Stimulated activated CD8-positive, alpha-beta memory T cell treated with anti-CD3 and anti-CD28 coated beads, Interleukin-12 subunit alpha, Interleukin-12 subunit beta, amount 100 ng/mL, for 1 hour (primary cell): ENCODE measurements around the gene PRPF4.

Experiments
- DNase-seq: peaks from one replicate; pipeline ENCODE4 v3.0.0-alpha.2; 2020; ENCODE audit warnings: low read depth

Gene PRPF4

GRCh38 chr9:113311961-113312360 lies 36.5 kb downstream of the PRPF4 start:
- no peak for DNase-seq

DNA sequence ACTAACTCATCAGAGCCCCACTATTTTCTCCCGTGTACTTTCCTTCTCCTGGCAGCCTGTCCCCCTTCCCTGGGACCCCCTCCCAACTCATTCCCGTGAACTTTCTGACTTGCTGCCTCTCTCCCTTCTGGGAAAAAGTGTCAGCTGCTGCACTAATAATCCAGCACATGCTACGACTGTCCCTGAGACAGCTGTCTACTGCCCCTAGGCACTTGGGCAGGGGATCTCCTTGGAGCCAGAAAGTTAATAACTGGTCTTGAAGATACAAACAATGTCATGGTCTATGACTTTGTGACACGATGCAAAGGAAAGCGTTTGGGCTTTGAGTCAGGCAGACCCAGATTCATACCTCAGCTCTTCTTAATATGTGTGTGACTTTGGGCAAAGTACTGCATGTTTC lies 37.8 kb downstream of the PRPF4 start:
- DNase-seq: no peak

DNA sequence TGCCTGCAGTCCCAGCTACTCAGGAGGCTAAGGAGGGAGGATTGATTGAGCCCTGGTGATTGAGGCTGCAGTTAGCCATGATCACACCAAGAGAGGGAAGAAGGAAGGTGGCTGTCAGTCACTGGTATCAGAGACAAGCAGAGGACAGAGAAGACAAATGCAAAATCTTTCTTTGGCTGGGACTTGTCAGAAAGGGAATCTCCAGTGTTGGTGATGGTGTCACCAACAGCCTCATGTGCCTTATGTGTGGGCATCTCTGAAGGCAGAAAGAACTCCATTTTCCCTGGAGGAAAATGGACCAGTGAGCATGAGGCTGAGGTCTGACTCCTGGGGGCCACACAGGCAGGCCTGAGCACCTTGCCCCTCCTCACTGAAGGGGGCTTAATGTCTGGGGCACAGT lies 39.8 kb downstream of the PRPF4 start:
- DNase-seq: no peak

- no peak for DNase-seq
Observed at GRCh38 chr9:113316030-113316429, 40.6 kb downstream of the PRPF4 start.

DNA sequence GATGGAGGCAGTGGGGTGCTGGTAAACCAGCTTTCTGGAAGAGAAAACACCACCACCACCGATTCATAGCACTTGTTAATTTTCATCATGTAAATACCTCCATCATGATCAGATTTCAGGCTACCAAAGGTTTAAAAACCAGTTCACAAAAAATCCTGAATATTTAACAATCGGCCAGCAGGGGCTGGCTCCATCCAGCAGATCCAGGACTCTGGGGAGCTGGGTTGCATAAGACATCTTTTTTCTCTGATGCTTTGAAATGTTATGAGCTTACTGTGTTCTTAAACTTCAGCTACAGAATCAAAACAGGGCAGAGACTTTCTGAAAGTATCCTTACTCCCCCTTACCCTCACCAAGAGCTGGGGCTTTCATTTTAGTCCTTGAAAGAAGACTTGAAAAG lies 42.3 kb downstream of the PRPF4 start:
- DNase-seq: no peak

DNA sequence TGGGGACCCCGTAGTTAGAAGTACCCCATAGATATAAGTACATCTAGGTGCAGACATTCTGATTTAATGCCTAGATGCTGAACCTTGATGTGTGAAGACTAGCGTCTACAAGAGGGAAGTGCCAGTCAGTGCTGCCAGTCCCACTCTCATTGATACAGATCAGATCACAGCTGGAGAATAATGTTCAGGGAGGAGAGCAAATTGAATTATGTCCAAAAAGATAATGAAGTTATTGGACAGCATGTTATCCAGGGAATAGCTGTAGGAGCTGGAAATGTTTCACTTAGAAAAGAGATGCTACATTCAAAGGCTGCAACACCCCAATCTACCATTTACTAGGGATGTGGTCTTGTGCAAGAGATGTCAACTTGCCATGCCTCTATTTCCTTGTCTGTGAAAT lies 43.6 kb downstream of the PRPF4 start:
- no peak for DNase-seq

DNA sequence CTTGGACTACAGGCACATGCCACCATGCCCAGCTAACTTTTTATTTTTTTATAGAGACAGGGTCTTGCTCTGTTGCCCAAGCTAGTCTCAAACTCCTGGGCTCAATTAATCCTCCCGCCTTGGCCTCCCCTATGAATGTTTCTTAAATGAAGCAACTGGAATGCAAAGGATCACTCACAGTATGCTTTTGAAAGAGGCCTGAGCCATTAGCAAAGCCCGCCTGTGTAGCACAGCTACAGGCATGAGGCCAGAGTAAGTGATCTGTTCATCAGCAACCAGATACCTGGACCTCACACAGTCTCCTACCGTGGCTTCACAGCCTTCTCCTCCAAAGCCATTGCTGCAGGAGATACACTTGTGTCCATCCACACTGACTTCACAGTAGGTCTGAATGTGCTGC lies 44.6 kb downstream of the PRPF4 start:
- no peak for DNase-seq

DNA sequence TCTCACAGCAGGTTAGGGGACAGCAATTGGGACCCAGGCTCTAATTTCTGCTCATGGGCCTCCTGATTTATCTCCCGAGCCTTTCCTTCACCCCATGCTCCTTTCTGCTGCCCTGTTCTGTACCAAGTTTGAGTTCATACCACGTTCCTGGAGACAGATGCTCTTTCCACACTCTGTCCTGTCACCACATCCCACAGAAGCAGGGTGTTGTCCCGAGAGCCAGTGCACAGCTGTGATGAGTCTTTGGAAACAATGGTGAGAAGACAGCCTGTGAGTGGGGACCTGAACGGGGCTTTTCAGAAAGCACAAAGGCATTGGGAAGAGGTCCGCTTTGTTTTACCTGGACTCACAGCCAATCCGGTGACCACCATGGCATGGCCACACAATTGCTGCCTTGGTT lies 47.2 kb downstream of the PRPF4 start:
- DNase-seq: no peak

- no peak for DNase-seq
Observed at GRCh38 chr9:113326230-113326629, 50.8 kb downstream of the PRPF4 start.

DNA sequence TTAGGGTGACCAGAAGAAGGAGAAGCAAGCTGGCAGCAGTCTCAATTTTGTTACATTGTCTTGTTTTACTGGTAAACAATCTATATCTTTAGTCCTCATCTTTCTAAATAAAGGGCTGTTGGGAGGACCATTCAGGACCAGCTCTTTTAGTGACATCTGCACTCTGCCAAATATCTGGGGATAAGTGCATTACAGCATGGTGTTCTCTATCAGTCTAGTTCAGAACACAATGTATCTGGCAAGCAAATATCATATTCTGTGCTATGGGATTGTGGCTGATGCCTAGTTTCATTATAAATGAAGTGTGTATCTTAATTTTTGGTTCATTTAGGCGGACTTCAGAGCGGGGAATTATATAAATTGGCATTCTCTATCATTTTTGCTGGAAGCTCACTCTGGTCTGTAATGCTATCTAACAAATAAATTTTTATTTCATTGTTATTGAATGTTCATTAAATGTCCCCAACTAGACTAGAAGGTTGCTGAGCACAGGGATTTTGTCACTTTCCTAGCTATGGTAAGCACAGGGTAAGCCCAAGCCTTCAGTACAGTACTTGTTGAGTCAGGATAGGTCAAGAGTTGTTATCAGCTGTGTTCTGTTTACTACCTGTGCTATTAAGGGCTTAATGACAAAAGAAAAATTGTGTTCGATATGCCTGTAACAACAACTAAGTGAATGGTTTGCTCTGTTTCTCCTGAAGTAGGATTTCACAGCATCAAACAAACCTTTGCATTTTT lies 52.8 kb downstream of the PRPF4 start:
- no peak for DNase-seq

DNA sequence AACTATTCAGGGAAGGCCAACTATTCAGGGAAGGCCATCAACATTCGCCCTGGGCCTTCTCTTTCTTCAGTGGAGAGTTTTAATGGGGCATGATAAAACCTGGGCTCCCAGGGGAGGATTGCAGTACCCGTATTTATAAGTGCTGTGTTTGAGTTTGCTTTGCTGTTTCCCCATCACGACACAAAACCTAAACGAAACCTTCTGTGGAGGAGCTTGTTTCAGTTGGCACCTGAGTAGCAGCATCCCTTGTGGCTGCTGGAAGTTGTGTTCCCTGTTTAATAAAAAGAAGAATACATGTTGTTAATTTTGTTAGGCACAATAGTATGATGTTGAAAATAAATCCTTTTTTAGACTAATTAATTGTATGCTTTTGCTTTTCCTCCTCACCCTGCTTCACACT lies 56.3 kb downstream of the PRPF4 start:
- no peak for DNase-seq

- no peak for DNase-seq
Observed at GRCh38 chr9:113337714-113338113, 62.3 kb downstream of the PRPF4 start.

- DNase-seq: peak; percentile 60
Observed at GRCh38 chr9:113340011-113340699, 64.7 kb downstream of the PRPF4 start, which contains the start of gene WDR31. Gene WDR31, minus strand, starts transcription at chr9:113340275. Its CDS starts 8,253 bp downstream, at chr9:113332022.

- DNase-seq: no peak
Observed at GRCh38 chr9:113341712-113342410, 66.4 kb downstream of the PRPF4 start.
